ENCODE data around the gene NGEF. TPM values are rescaled to one million over a fixed set of nuclear protein-coding genes. Genes with fewer than 3 reads are reported as not detected.

The NGEF gene
- total and polyA plus RNA-seq, 9 of the 15 experiments (the other 6 are each of a cell fraction or from before 2014, with no cell fraction given): 0.07 to 0.17 (median 0.09) TPM; not detected in 6

DNA sequence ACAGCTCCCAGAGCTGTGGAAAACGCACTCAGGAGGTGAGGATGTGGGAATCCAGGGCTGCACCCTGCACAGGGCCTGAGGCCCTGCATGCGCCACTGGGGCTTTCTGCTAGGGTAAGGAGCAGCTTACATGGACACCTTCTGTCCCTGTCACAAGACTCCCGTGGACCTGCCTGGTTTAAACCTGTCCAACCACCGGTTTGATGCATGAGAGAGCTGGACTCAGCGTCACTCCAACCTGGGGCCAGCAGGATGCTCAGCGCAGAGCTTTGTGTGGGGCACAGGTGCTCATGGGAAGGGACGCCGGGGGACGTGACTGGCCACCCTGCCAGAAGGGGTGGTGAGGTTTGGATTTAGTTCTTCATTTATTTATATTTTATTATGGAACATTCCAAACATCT is 118.8 kb downstream of the NGEF start:
- in situ Hi-C loops (cut with MboI) (no loop called here), intact Hi-C loops (cut with micrococcal nuclease) (no loop called here)
- no peaks in the 10 kb centered on the region for H3K9me1 ChIP-seq (ENCODE audit: control insufficient read depth, insufficient read depth, low read length)
- no peak overlapping the region; a peak in 1 of 4 replicates for H3K9ac ChIP-seq (ENCODE audit: insufficient read depth in 1 of 2, low read depth in 2 of 2, low read length in 2 of 2)
- H3K4me2 ChIP-seq (ENCODE audit: insufficient read depth, low read length): no peak overlapping the region
- H3K27me3 ChIP-seq (ENCODE audit: control insufficient read depth in 2 of 2, insufficient read depth in 2 of 2, low read length in 2 of 2): peaks cover 0 to 47% of the 10 kb centered on the region in 2 experiments; a peak in 3 of 5 replicates
- H3K9me3 ChIP-seq (replicated peaks; ENCODE audit: control insufficient read depth, insufficient read depth, low read depth, low read length): no peaks in the 10 kb centered on the region
- H3K4me1 ChIP-seq (replicated peaks in 1 of 2; ENCODE audit: control insufficient read depth in 2 of 2, insufficient read depth in 2 of 2, low read length in 2 of 2): peaks cover 5 to 11% of the 10 kb centered on the region in 2 experiments; a peak in 3 of 5 replicates
- no peaks in the 10 kb centered on the region for H3K36me3 ChIP-seq (ENCODE audit: control insufficient read depth, insufficient read depth, low read length)
- ChIA-PET POLR2A (no interaction called here), CTCF (ENCODE audit: low intra/inter-chr PET ratio) (no interaction called here)
- no peaks in the 10 kb centered on the region for H3K79me2 ChIP-seq (ENCODE audit: control insufficient read depth, insufficient read depth, low read length)
- DNase-seq (ENCODE audit: extremely low read depth in 1 of 4, low spot score in 3 of 4) (no peak), FAIRE-seq (no peak), ATAC-seq (no peak)
- no peak overlapping the region for H2AFZ ChIP-seq (ENCODE audit: low read depth, low read length)
- H3K4me3 ChIP-seq: no peak overlapping the region
- no peak overlapping the region for H3K27ac ChIP-seq (ENCODE audit: extremely low read depth, low read depth, low read length)
- 15% methylated on average over 7 of the region's 9 CpGs for WGBS (ENCODE audit: insufficient coverage, low coverage, missing lambda C conversion rate)
- no peaks in the 10 kb centered on the region for H4K20me1 ChIP-seq (replicated peaks; ENCODE audit: control insufficient read depth, insufficient read depth, low read length)
- no TSS peak for BruUV-seq (replicated peaks)
- TF ChIP-seq PTBP1 (IDR thresholded peaks at IDR 0.05; ENCODE audit: low read depth, low read length): no peak
- TF ChIP-seq, protein P1, sequence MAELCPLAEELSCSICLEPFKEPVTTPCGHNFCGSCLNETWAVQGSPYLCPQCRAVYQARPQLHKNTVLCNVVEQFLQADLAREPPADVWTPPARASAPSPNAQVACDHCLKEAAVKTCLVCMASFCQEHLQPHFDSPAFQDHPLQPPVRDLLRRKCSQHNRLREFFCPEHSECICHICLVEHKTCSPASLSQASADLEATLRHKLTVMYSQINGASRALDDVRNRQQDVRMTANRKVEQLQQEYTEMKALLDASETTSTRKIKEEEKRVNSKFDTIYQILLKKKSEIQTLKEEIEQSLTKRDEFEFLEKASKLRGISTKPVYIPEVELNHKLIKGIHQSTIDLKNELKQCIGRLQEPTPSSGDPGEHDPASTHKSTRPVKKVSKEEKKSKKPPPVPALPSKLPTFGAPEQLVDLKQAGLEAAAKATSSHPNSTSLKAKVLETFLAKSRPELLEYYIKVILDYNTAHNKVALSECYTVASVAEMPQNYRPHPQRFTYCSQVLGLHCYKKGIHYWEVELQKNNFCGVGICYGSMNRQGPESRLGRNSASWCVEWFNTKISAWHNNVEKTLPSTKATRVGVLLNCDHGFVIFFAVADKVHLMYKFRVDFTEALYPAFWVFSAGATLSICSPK (IDR thresholded peaks at IDR 0.05; ENCODE audit: borderline replicate concordance): no peak
- TF ChIP-seq PCBP2 (IDR thresholded peaks at IDR 0.05; ENCODE audit: low read depth, low read length, poor library complexity, severe bottlenecking): no peak
- TF ChIP-seq LARP7 (IDR thresholded peaks at IDR 0.05): no peak
- no peak for TF ChIP-seq SREBF1 (IDR thresholded peaks at IDR 0.05; ENCODE audit: borderline replicate concordance, low read depth, low read length)
- TF ChIP-seq MTF1 (CRISPR knock-in tag; IDR thresholded peaks at IDR 0.05; ENCODE audit: borderline replicate concordance): no peak
- TF ChIP-seq, protein P2, sequence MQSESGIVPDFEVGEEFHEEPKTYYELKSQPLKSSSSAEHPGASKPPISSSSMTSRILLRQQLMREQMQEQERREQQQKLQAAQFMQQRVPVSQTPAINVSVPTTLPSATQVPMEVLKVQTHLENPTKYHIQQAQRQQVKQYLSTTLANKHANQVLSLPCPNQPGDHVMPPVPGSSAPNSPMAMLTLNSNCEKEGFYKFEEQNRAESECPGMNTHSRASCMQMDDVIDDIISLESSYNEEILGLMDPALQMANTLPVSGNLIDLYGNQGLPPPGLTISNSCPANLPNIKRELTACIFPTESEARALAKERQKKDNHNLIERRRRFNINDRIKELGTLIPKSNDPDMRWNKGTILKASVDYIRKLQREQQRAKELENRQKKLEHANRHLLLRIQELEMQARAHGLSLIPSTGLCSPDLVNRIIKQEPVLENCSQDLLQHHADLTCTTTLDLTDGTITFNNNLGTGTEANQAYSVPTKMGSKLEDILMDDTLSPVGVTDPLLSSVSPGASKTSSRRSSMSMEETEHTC (IDR thresholded peaks at IDR 0.05): no peak
- TF ChIP-seq RREB1 (CRISPR knock-in tag; IDR thresholded peaks at IDR 0.05): no peak
- TF ChIP-seq, protein P3, sequence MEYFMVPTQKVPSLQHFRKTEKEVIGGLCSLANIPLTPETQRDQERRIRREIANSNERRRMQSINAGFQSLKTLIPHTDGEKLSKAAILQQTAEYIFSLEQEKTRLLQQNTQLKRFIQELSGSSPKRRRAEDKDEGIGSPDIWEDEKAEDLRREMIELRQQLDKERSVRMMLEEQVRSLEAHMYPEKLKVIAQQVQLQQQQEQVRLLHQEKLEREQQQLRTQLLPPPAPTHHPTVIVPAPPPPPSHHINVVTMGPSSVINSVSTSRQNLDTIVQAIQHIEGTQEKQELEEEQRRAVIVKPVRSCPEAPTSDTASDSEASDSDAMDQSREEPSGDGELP (CRISPR knock-in tag; IDR thresholded peaks at IDR 0.05; ENCODE audit: borderline replicate concordance): no peak

Measured in K562 (cell line).